GM12878 (cell line): ENCODE data around the gene GRIA4. TPM values are rescaled to one million over a fixed set of nuclear protein-coding genes. Genes with fewer than 3 reads are reported as not detected.

Source experiments
- ATAC-seq: fragments of 200-7000 bp; cut with Tn5 transposase; 3 replicates; pipeline ENCODE4 v1.9.1; 2020; ENCODE audit warnings: mild to moderate bottlenecking, moderate library complexity
- BruUV-seq: library from RNA; stranded (reverse); fragments of 400-500 nt; replicated peaks from 2 replicates; lab custom pipeline; 2021; lab: Mats Ljungman, UMichigan
- CTCF ChIA-PET: fragments of 300-600 bp; sonication (Branson Sonifier 250); formaldehyde crosslinking; extraction: SDS; loops from one replicate; lab custom pipeline; 2021; ENCODE audit warnings: inconsistent platforms; lab: Yijun Ruan, JAX
- POLR2A ChIA-PET: fragments of 350-600 bp; formaldehyde crosslinking; extraction: SDS; loops from one replicate; lab custom pipeline; 2021; ENCODE audit warnings: inconsistent platforms; lab: Charles Lee
- RAD21 ChIA-PET: fragments of 300-600 bp; sonication (Branson Sonifier 250); formaldehyde crosslinking; loops from one replicate; lab custom pipeline; 2023; ENCODE audit warnings: antibody characterized with exemption; ENCODE audit not compliant: unreplicated experiment; lab: Charles Lee
- SMC1A ChIA-PET: fragments of 300-600 bp; sonication (Branson Sonifier 250); formaldehyde crosslinking; loops from one replicate; lab custom pipeline; 2023; ENCODE audit not compliant: unreplicated experiment, uncharacterized antibody; lab: Charles Lee
- DNase-seq: peaks from one replicate; pipeline ENCODE4 v3.0.0-alpha.2; 2011; ENCODE audit warnings: low read depth, low spot score
- FAIRE-seq: peaks from 3 replicates; lab custom pipeline; 2011; peaks lifted over from hg19 to GRCh38; lab: Jason Lieb, UNC
- H2AFZ ChIP-seq: 2 replicates; pipeline ENCODE4 v1.6.0; 2011; ENCODE audit warnings: low read depth, low read length, control low read depth; ENCODE audit not compliant: control insufficient read depth
- H3K27ac ChIP-seq: 2 replicates; pipeline ENCODE4 v1.5.1; 2011; ENCODE audit warnings: control low read depth; ENCODE audit not compliant: control insufficient read depth, insufficient read depth
- H3K27me3 ChIP-seq, 2 experiments: replicated peaks in 1 of 2; 2 replicates each; pipeline versions ENCODE4 v1.6.0 to v1.6.1; 2011; ENCODE audit warnings: low read length in 1 of 2; ENCODE audit not compliant: control insufficient read depth in 2 of 2, insufficient read depth in 2 of 2
- H3K36me3 ChIP-seq, 2 experiments: 2 replicates each; pipeline ENCODE4 v1.5.1; 2011; ENCODE audit warnings: low read length in 1 of 2; ENCODE audit not compliant: control insufficient read depth in 2 of 2, insufficient read depth in 2 of 2
- H3K4me1 ChIP-seq: 2 replicates; pipeline ENCODE4 v1.6.1; 2011; ENCODE audit warnings: mild to moderate bottlenecking, low read length, moderate library complexity, mixed read lengths; ENCODE audit not compliant: control insufficient read depth, insufficient read depth
- H3K4me2 ChIP-seq: 2 replicates; pipeline ENCODE4 v1.6.0; 2011; ENCODE audit warnings: control low read depth; ENCODE audit not compliant: control insufficient read depth, insufficient read depth
- H3K4me3 ChIP-seq: fragments of 200-600 bp; sonication (generic); 2 replicates; pipeline ENCODE4 v1.5.1; 2016
- H3K79me2 ChIP-seq: 2 replicates; pipeline ENCODE4 v1.6.0; 2011; ENCODE audit warnings: low read length; ENCODE audit not compliant: control insufficient read depth, insufficient read depth
- H3K9ac ChIP-seq: 2 replicates; pipeline ENCODE4 v1.8.0; 2011; ENCODE audit warnings: low read length, control low read depth, mixed read lengths; ENCODE audit not compliant: control insufficient read depth, insufficient read depth
- H3K9me3 ChIP-seq: replicated peaks from 3 replicates; pipeline ENCODE4 v1.5.1; 2011; ENCODE audit warnings: mild to moderate bottlenecking, low read length; ENCODE audit not compliant: control insufficient read depth, insufficient read depth
- H4K20me1 ChIP-seq: 2 replicates; pipeline ENCODE4 v1.6.0; 2011; ENCODE audit not compliant: control insufficient read depth, insufficient read depth
- CREB1 ChIP-seq: IDR thresholded peaks from 2 replicates; pipeline ENCODE4 v1.6.1; 2012; ENCODE audit warnings: low read depth, mild to moderate bottlenecking, inconsistent platforms
- ETV6 ChIP-seq, 2 experiments: fragments of 450-650 bp in 1 of 2; IDR thresholded peaks in 1 of 2; conservative IDR thresholded peaks in 1 of 2; 2 replicates each; pipeline ENCODE4 v1.6.1; 2014; ENCODE audit warnings: antibody characterized with exemption in 1 of 2, borderline replicate concordance in 1 of 2, low read depth in 1 of 2, mild to moderate bottlenecking in 1 of 2, moderate library complexity in 1 of 2
- HDGF ChIP-seq: fragments of 450-650 bp; IDR thresholded peaks from 2 replicates; pipeline ENCODE4 v1.6.1; 2016; ENCODE audit warnings: antibody characterized with exemption
- PRDM15 ChIP-seq: fragments of 450-650 bp; formaldehyde crosslinking; IDR thresholded peaks from 2 replicates; pipeline ENCODE4 v1.4.0; 2020; ENCODE audit warnings: mild to moderate bottlenecking, moderate library complexity
- SMAD1 ChIP-seq: fragments of 450-650 bp; IDR thresholded peaks from 2 replicates; pipeline ENCODE4 v1.6.1; 2018; ENCODE audit warnings: mild to moderate bottlenecking, low read depth; ENCODE audit not compliant: partially characterized antibody
- ZNF24 ChIP-seq: fragments of 450-650 bp; IDR thresholded peaks from 2 replicates; pipeline ENCODE4 v1.6.1; 2017; ENCODE audit warnings: antibody characterized with exemption, mild to moderate bottlenecking
- WGBS: methylation state at CpG from one replicate; pipeline ENCODE4 v1.1.6; 2016; ENCODE audit warnings: low lambda C conversion rate; ENCODE audit not compliant: insufficient replicate concordance, insufficient coverage; ENCODE audit errors: missing lambda C conversion rate; 5-methylcytosine and 5-hydroxymethylcytosine counted together
- in situ Hi-C: fragments of 300-500 bp; cut with MboI; formaldehyde crosslinking; loops from 9 replicates; pipeline ENCODE4 v1.14.3; 2018; ENCODE audit warnings: mixed read lengths
- intact Hi-C: fragments of 100-400 bp; cut with micrococcal nuclease; formaldehyde crosslinking; loops from one replicate; pipeline ENCODE4 v1.14.2; 2022; ENCODE audit not compliant: unreplicated experiment
- polyA plus RNA-seq, 11 experiments: library from polyadenylated mRNA; depleted of rRNA in 4 of 11; unstranded in 6 of 11; stranded (reverse) in 5 of 11; fragments of >200 nt; fragmentation: Nextera tagmentation in 4 of 11; fragmentation: Illumina TruSeq in 1 of 11; extraction: Ambion mirVana in 4 of 11; extraction: Trizol in 1 of 11; gene quantifications; 1 replicate in 1 of 11; 2 replicates in 10 of 11; pipeline versions ENCODE4 v1.2.1 to v1.2.3, GENCODE V29; 2011 to 2016; ENCODE audit warnings: inconsistent platforms in 2 of 11, missing spikeins in 2 of 11, low read depth in 1 of 11
- total RNA-seq, 4 experiments: library from RNA; depleted of rRNA in 3 of 4; stranded (reverse); fragments of >200 nt in 3 of 4; fragmentation: Illumina TruSeq in 1 of 4; extraction: Trizol in 1 of 4; gene quantifications; 2 replicates each; pipeline versions ENCODE4 v1.2.1 to v1.2.3, GENCODE V29; 2013 to 2021

The GRIA4 gene
- total and polyA plus RNA-seq, 10 of the 15 experiments (the other 5 are each of a cell fraction or from before 2014, with no cell fraction given): 0.04 TPM; not detected in 9

GRCh38 chr11:105589346-105589745 is 20.5 kb upstream of the GRIA4 start:
- no peak overlapping the region for H3K9ac ChIP-seq
- ChIA-PET CTCF (no interaction called here), SMC1A (no interaction called here), POLR2A (no interaction called here), RAD21 (no interaction called here)
- H3K27me3 ChIP-seq: no peaks in the 10 kb centered on the region
- in situ Hi-C loops: no loop called here
- no peaks in the 10 kb centered on the region for H4K20me1 ChIP-seq
- no peaks in the 10 kb centered on the region for H3K36me3 ChIP-seq
- BruUV-seq: no TSS peak
- no peaks in the 10 kb centered on the region for H3K9me3 ChIP-seq
- no peak overlapping the region for H3K4me3 ChIP-seq
- FAIRE-seq: no peak
- ATAC-seq: no peak
- intact Hi-C loops: no loop called here
- WGBS: 21% methylated on average over 4 of the region's 4 CpGs
- DNase-seq: no peak
- no peak for TF ChIP-seq ZNF24
- no peak for TF ChIP-seq CREB1
- TF ChIP-seq PRDM15 (CRISPR knock-in tag): no peak
- no peak for TF ChIP-seq HDGF
- no peak for TF ChIP-seq ETV6 (conservative IDR thresholded peaks at IDR 0.05 in 1 of 2, IDR thresholded peaks at IDR 0.05 in 1 of 2; ENCODE audit: borderline replicate concordance in 1 of 2, low read depth in 1 of 2)
- no peak for TF ChIP-seq SMAD1
- no peak overlapping the region for H3K4me2 ChIP-seq
- H3K27ac ChIP-seq: no peak overlapping the region
- no peaks in the 10 kb centered on the region for H3K4me1 ChIP-seq
- H2AFZ ChIP-seq: no peak overlapping the region
- no peaks in the 10 kb centered on the region for H3K79me2 ChIP-seq
